ENCODE data around the gene CELSR3.
A peak's percentile ranks its signal among the peaks of the same experiment; 100 is the strongest.

The CELSR3 gene

DNA sequence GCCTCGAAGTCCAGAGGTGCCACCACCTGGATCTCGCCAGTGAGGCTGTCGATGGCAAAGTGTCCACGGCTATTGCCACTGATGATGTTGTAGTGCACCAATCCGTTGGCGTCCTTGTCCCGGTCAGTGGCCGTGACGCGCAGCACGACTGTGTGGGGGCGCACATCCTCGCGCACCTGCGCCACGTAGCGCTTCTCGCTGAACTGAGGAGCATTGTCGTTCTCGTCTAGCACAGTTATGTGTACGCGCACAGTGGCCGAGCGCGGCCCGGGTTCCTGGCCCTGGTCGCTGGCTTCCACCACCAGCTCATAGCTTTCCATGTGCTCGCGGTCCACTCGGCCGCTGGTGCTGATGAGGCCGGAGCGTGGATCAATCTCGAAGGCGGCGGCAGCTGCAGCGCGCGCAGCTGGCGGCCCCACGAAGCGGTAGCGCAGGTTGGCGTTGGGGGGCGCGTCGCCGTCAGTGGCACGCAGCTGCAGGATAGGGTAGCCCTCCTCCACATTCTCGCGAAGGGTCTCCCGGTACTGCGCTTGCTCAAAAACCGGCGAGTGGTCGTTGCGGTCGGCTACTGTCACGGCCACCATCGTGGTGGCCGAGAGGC lies 1.8 kb downstream of the CELSR3 start:
- DNase-seq = no peak

DNA sequence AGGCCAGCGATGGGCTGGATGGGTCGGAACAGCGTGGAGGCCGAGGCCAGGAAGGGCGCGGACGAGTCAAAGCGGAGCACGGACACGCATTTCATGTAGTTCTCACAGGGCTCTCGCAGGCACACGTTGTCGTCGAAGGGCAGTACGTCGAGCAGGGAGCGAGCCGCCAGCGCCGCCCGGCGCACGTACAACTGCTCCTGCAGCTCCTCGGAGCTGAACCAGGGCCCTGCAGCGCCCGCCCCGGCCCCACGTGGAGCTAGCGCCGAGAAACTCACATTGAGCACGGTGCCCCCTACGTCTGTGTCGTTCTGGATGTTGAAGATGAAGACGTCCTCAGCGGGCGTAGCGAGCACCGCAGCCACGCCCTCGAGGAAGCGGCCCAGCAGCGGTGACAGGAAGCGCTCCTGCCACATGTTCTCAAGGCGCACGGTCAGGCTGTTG lies 5.8 kb downstream of the CELSR3 start:
- DNase-seq = peak; percentile 24

DNA sequence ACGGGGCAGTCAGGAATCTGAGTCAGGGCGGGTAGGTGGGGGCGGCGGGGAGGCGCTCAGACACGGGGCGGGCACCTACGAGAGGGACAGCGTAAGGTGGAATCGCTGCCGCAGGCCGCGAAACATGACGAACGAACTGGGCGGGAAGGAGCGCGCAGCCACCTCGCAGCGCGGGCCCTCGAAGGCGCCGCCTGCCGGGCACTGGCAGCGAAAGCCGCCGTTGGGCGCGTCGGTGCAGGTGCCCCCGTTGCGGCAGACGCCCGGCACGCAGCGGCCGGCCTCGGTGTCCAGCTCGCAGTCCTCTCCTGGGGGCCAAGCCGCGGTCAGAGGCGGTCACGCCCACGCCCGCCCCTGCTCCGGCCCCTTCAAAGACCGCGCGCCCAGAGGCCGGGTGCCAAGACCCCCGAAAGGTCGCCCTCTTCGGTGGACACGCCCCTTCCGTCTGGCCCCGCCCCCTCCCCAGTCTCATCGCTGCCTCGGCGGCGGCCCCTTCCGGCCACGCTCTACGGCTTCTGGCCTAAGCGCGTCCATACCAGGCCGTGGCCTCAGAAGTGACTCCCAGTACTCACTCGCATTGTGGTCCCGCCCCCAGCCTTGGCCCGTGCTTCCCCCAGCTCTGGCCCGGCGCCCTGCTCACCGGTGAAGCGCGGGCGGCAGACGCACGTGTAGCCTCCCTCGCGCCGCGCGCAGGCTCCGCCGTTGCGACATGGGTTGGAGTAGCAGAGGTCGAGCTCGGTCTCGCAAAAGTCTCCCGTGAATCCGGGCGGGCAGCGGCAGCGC lies 6.4 kb downstream of the CELSR3 start:
- DNase-seq = peak; percentile 83

DNA sequence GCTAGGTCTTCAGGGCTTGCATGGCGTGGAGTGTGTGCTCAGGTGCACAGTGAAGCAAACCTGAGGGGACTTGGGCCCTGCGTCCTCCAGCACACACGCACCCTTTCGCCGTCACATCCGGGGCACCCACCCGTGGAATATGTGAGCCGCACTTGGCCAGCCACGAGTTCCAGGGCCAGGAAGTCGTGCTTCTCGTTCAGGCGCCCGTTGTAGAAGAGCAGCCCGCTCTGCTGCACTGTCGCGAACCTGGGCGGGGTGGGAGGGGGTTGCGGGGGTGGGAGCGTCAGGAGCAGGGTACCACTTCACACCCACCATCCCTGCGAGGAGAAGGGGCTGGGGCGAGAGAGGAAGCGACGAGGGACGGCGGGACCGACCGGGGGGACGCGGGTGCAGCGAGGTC lies 7.1 kb downstream of the CELSR3 start:
- peak; percentile 21 for DNase-seq

DNA sequence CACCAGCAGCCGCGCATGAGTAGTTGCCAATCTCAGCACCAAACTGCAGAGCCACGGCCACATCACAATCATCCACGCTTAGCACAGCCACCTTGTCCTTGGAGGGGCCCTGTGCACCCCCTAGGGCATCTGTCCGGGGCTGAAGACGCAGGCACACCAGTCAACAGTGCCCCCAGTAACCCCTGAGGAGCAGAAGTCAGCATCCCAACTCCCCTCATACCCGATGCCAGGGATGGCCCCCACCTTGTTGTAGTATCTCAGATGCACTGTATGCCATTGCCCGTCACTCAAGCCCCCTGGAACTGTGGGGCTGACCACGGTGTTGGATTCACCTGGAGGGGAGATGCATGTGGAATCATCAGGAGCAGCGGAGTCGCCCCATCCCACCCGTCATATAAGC lies 7.6 kb downstream of the CELSR3 start:
- DNase-seq = no peak

DNA sequence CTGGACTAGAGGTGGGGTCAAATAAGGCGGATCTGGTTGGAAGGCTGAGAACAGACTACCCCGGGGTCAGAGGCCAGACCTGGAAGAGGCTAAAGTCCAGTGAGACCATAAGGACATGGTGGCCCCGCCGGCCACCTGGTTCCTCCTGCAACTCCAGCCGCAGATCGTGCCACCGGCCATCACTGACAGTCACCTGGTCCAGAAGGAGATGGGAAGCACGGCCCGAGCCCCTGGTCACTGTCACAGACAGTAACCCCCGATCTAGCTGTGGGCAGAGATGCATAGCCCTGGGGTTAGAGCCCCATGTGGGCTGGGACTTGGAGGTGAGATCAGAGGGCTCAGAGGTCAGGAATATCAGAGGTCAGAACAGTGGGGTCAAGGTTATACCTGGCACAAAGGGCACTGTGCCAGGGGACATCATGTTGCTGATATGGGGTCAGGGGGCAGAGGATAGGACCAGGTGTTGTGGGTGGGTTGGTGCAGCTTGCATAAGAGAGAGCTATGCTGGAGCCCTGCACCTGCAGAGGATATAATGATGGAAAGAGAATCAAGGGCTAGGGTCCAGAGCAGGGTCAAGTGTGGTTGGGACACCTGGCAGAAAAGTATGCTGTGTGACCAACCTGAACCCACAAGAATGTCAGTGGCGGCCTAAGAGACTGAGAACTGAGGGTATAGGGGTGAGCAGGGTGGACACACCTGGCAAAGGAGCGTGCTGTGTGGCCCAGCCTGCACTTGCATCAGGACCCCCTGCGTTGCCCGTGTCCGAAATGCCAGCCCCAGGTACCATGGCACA lies 9.6 kb downstream of the CELSR3 start:
- DNase-seq = no peak

DNA sequence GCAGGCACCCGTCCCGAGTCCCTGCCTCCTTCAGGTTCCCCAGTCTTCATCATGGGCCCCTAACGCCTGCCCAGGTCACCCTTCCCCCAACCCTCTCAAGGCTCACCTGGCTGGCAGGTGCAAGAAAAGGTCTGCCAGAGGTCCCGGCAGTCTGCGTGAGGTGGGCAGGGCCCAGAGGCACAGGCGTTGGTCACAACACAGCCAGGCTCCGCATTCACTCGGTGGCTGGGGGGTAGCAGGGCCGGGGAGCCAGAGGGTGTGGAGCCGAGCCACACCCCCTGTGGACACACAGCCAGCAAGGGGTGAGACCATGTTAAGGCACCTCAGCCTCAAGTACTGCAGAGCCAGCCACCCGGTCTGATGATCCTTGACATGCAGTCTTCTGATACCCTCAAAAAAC lies 10.9 kb downstream of the CELSR3 start:
- no peak for DNase-seq

DNA sequence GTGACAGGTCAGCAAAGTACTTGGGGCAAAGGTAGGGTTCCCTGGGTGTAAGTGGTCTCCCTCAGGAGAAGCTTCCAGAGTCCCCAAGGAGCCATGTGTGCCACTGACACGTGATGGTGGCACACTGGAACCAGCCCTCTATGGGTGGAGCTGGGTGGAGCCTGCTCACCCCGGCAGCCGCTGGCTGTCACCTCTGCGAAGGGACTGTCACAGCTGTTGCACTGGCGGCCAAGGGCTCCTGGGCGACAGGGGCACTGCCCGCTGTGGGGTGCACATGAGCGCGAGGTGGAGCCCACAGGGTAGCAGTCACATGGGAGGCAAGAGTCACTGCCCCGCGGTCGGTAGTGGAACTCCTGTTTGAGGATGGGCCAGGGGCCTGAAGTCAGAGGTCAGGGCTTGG lies 12.0 kb downstream of the CELSR3 start:
- no peak for DNase-seq

DNA sequence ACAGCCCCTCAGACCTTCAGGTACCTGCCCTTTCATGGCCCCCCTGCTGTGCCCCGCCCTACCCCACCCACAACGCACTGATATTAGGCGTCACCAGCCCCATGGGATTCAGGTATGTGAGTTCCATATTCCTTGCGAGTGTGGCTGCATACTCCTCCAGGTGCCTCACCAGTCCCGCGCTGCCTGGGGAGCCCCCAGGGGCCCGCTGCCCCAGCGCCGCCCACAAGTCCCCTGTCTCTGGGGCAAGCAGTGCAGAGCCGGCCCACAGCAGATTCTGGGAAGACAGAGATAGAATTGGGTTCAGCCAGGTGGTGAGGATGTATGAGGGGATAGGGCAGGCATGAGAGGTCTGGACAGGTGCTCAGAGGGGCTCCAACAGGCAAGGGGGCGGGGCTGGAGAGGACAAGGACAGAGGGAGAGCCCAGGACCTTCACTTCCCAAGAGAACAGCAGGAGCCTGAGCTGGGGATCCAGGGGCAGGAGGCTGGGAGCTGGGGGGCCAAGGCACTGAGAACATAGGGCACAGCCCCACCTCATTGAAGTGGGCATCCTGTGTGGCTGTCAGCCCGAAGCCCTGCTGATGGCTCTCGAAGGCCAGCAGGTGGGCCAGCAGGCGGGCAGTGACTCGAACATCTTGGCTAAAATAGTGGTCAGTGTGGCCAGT lies 14.4 kb downstream of the CELSR3 start:
- no peak for DNase-seq

DNA sequence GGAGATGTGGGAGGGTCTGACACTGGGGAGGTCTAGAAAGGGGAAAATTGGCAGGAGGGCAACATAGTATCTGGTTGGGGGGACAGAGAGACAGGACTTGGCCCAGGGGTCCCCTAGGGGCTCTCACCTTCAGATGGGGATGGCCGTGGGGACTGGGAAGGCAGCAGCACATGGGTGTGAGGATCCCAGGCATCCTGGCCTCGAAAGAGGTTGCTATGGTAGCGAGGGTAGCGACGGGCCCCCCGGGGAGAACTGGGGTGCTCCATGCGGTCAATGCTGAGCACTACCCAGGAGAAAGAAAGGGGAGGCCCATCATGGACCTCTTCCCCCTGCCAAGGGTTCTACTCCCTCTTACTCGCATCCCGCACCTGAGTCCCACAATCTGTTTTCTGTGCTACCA lies 15.0 kb downstream of the CELSR3 start:
- no peak for DNase-seq

DNA sequence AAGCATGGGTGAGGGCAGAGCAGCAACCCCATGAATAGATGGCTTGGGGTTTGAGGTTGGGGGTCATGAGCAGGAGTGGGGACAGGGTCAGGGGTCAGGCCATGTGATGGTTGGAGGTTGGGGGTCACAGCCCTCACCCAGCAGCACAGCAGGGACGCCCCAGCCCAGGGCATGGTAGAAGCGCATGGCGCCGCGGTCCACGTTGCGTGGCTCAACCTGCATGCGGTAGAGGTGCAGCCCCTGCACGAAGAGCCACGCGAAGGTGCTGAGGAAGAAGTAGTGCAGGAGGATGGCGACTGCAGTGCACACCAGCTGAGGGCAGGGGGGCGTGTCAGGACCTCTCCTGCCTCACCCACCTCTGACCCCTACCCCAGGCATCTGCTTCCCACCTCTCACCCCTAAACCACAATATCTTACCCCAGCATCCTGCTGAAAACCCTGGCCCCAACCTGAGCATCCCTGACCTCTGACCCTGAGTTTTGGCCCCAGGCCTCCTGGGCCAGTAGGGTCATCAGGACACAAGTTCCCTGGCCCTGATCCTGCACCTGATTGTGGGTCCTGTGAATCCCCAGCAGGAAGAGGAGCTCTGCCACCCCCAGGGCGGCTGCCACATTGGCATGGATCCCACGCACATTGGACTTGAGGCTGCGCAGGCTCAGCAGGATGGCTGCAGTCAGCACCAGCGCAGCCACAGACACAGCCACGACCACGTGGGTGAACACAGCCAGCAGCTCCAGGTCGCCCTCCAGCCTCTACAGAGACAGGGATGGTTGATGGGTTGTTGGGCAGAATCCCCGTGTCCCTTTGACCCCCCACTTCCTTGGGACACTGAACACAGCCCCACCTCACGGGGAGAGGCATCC lies 17.6 kb downstream of the CELSR3 start:
- no peak for DNase-seq

DNA sequence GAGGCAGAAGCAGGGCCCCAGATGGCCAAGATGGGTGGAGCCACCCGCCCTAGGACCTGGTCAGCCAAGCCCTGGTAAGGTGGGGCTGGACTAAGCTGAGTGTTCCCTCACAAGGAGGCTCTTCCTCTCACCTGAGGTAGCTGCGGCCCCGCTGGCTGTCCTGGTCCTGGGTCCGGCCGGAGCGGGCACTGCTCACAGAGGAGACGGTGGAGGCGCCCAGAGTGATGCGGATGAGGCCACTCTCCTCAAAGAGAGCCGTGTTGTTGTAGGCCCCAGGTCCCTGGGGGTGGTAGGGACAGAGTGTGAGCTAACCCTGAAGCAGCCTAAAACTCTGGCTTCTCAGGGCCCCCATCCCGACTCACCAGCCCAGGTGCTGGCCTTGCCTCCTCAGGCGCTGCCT lies 20.1 kb downstream of the CELSR3 start:
- DNase-seq = no peak

DNA sequence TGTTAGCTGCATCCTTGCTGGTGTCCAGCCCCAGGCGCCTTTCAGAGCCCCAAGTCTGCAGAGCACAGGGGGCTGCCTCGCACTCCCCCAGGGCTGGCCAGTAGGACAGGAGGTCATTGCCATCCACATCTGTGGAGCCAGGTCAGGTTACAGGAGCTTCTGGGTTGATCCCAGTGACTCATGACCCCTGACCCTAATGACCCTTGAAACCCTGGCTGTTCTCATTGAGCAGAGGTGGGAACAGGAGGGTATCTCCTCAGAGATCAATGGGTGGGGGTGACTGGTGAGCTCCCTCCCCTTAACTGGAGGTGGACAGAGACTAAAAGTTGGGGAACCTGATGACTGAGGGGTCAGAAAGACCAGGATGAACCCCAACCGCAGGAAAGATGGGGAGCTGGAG lies 21.3 kb downstream of the CELSR3 start:
- DNase-seq = no peak

DNA sequence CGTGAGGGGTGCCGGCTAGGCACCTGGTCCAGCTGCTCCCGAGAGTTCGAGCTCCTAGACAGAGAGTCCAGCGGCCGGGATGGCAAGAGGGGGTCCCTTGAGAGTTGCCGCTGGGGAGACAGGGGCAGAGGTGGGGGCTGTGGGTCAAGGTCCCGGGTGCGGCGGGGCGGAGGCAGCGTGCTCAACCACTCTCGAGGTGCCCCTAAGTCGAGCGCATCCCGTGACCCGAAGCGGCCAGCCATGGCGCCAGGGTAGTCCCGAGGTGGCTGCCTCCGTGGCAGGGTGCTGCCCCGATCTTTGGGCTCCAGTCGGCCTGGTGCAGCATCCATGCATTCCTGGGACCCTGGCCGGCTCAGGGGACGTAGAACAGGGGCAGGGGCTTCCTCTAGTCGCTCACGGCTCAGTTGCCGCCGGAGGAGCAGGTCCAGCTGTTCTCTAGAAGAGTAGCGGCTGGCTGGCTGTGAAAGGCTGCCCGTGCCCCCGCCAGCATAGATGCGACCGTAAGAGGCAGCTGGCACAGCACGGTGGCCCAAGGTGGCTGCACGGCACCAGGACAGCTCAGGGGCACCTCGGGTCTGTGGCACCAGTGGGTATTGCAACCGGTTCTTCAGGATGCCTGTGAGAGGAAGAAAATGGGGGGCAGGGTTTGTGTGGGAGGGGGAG lies 22.6 kb downstream of the CELSR3 start:
- DNase-seq = no peak

DNA sequence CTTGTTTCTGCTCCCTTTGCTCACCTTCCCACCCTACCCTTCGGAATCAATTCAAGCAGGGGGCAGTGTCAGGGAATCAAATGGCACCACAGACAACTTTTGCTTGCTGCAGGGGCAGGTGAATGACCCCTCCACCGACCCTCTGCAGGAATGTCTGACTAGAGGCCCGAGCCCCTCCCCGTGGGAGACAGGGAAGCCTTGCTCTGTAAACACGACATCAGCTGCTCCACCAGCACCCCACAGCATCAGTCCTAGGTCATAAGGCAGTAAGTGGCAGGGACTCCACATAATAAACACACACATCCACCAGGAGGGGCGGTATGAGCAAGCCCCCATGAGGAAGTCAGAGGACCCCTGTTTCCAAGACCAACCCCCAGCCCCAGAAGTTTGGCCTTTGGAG lies 25.4 kb downstream of the CELSR3 start:
- DNase-seq = no peak

DNA sequence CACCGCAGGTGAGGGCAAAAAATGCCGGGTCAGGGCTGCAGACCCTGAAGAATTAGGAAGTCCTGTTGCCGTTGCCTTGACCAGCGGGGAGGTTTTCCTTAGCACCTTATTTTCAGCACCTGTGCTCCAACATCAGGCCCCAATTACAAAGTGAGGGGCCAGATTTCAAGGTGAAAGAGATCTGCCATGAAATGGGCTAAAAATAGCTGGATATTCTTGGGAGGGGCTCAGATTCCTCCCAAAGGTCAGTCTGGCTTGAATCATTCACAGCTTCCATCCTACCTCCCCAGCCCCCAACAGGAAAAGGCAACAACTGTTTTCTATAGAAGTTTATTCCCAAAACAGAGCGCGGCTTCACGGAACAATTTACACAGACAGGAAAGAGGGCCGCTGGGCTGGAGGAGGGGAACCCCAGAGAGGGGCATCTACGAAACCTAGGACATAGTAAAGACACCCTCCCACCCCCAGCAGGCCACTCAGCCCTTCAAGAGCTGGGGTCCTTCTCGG lies 26.5 kb downstream of the CELSR3 start:
- no peak for DNase-seq

DNA sequence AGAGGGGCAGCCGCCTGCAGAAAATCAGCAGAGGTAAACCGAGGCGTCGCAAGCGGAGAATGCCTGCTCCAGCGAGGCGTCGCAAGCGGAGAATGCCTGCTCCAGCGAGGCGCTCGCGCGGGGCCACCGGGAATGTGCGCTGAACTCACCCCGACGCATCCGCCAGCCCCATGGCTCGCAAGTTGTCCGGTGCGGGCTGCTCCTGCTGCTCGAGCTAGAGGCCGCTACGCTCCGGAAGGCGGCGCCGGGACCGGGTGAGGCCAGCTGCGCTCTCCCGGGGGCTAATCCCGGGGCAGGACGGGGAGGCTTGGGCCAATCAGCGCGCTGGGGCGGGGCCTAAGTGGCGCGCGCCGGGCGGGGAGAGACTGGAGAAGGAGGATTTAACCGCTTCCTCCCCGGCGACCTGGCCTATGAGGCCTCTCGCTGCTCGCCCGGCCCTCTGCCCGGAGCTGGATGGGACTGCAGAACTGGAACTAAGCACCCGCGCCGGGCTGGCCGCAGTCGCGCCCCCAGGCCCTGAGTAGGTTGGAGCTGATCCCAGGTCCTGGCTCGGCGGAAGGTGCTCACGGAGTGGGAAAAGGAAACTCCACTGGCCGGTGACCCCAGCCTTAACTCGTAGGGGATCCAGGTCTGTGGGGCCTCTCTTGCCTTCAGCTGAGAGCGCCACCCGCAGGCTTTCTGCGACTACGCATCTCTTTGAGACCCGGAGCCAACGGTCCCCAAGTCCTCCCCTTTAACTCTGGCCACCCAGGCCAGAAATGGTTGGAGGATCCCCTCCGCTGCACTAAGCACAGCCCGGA lies 27.3 kb downstream of the CELSR3 start, which contains the start of gene SLC26A6:
SLC26A6 (minus strand) TSS at position 240 of the 800 bp plus-strand sequence; CDS start at position 172, 68 bp downstream.
- peak; percentile 90 for DNase-seq

DNA sequence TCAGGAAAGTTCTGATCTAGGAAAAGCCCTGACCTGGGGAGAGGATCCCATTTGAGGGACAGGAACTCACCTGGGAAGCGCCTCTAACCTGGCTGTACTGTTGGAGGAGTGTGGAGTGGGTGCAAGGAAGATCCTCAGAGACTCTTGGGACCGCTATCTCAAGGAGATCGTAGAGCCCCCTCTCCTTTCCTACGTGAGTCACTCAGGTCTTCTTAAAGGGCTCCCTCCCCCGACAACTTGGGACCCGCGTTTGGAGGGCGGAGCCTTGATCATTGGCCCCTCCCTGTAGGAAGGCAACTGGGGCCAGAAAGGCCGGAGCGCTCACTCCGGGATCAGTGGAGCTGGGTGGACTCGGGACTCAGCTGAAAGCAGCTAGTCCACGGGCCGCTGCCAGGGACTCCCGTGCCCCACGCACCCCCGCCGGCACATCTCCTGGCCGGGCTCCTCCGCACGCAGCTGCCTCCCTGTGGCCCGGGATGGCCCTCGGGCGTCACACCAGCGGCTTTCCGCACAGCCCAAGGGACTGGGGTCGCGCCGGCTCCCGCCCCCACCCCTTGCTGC lies 27.9 kb downstream of the CELSR3 start:
- peak; percentile 29 for DNase-seq

DNA sequence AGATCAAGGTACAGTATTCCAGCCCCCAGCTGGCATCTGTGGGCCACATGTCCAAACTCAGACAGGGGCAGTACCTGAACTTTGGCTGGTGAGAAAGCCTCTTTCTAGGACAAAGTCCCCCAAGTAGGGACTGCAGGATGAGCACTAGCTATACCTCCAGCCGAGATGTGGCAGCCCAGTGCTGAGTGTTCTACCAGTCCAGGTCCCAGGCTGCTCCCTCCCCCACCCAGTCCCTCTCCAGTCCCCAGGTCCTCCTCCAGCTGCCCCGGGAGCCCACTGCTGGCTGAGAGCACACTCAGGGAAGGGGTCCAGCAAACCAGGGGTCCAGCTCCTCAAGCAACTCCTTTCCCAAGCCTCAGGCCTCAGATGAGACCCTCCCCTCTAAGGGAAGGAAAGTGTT lies 28.9 kb downstream of the CELSR3 start:
- no peak for DNase-seq

DNA sequence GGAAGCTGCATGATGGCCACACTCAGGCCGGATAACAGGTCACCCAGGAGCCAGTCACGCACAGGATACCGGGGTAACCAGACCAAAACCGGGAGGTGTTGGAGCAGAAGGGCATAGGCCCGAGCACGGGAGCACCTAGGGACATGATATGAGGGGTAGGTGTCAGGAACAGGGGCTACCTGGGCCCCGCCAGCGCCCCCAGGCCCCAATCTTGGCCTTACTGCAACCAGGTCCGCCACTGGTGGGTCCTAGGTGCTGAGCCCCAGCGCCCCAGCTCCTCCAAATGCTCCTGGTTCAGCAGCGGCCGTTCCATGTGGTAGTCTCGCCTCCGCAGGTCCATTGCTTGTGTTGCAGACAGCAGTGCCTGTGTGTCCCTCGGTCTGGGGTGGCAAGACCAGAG lies 29.4 kb downstream of the CELSR3 start:
- no peak for DNase-seq

Data from CD4-positive, alpha-beta T cell treated with Interleukin-4 for 4 hours (primary cell).